GM03348 (cell line): ENCODE data around the gene ASPSCR1.
A peak's percentile ranks its signal among the peaks of the same experiment; 100 is the strongest.

Experiments used
- DNase-seq: peaks from one replicate; pipeline ENCODE4 v3.0.0; 2012; ENCODE audit warnings: low spot score

ASPSCR1 gene, protein sequence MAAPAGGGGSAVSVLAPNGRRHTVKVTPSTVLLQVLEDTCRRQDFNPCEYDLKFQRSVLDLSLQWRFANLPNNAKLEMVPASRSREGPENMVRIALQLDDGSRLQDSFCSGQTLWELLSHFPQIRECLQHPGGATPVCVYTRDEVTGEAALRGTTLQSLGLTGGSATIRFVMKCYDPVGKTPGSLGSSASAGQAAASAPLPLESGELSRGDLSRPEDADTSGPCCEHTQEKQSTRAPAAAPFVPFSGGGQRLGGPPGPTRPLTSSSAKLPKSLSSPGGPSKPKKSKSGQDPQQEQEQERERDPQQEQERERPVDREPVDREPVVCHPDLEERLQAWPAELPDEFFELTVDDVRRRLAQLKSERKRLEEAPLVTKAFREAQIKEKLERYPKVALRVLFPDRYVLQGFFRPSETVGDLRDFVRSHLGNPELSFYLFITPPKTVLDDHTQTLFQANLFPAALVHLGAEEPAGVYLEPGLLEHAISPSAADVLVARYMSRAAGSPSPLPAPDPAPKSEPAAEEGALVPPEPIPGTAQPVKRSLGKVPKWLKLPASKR

DNA sequence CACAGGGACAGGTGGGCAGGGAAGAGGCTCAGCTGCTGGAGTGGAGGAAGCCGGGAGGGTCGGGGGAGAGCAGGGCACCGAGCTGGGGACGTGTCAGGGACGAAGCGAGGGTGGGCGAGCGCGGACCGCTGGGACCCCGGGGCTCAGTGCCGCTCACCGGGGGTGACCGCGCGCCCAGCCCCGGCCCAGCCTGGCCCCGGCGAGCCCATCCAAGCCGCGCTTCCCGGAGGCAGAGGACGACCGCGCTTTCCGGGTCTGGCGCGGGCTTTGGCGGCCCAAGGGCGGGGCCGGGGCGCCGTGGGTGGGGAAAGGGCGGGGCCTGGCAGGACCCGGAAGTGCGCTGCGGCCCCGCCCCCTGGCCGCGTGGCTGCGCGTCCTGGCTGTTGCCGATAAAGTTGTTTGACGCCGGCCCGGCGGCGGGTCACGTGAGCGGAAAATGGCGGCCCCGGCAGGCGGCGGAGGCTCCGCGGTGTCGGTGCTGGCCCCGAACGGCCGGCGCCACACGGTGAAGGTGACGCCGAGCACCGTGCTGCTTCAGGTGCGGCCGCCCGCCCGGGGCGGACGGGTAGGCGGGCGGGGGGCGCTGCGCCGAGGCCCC, at the start of gene ASPSCR1:
TSS of gene ASPSCR1 (plus strand) at position 419 of the 598 bp plus-strand sequence. CDS start at position 437, 18 bp downstream.
- peak; percentile 96 for DNase-seq

DNA sequence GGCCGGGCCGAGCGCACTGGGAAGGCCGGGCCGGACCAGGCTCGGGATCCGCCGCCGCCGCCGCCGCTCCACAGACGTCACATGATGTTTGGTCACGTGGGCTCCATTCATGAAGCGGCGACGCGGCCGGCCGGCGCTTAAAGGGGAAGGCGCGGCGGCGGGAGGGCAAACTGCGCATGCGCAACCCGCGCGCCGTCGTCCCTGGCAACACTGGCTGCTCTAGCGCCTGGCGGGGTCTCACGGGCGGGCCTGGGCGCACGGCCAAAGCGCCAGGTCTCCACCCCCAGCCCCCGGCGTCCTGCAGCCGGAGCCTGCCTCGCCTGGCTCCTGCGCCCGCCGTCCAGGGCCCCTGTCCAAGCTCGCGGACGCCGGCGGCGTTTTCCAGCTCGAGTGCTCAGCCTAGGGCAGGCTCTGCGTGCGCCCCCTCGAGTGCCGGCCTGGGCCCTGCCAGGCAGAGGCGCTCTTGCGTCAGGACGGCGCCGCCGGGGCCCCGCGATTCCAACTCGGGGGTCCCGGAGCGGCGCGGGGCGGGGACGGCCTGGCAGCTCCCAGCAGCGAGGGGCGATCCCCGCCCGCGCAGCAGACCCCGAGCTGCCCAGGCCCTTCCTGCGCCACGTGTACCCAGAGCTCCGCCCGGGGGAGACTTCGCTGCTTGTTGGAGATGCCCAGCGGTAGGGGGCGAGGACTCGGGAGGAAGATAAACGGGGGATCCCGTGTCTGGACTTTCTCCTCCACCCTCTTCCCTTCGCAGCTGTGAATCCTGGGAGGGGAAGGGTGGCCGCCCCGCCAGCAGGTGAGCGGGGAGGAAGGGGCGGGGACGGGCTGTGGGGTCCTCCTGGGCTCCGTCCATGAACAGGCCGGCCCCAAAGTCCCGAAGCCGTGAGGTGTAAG, 49.5 kb upstream of the ASPSCR1 start, which contains the start of gene MAFG:
TSS of gene MAFG (minus strand) at position 83 of the 891 bp plus-strand sequence. CDS start 4,550 bp downstream, outside the sequence.
- peak; percentile 97 for DNase-seq

DNA sequence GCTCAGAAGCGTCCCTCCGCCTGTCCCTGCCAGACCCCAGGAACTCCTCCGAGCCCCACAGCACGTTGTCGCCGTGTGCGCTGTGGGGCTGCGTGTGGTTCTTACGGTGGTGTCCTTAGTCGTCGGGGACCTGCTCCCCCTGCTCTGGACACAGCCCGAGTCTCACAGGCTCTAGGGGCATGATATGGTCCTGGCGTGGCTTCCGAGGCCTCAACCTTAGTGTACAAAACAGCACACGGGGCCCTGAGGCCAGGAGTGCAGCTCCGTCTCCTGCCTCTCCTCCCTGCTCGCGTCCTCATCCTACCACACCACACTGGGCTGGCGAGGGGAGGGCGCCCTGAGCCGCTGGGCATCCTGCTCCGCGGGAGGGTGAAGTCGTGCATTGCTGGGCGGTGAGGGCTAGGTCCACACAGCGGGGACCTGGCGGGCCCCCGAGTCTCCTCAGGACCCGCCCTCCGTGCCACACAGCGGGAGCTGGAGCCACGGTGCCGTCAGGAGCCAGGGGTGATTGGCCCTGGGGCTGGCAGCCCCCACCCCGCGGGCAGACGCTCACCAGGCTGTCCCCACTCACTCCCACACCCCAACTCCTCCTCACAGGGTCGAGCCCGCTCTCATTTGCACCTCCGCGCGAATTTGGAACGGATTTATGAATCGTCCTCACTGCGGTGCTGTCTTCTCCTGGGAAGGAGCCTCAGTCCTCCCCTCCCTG, 48.7 kb upstream of the ASPSCR1 start:
- no peak for DNase-seq

DNA sequence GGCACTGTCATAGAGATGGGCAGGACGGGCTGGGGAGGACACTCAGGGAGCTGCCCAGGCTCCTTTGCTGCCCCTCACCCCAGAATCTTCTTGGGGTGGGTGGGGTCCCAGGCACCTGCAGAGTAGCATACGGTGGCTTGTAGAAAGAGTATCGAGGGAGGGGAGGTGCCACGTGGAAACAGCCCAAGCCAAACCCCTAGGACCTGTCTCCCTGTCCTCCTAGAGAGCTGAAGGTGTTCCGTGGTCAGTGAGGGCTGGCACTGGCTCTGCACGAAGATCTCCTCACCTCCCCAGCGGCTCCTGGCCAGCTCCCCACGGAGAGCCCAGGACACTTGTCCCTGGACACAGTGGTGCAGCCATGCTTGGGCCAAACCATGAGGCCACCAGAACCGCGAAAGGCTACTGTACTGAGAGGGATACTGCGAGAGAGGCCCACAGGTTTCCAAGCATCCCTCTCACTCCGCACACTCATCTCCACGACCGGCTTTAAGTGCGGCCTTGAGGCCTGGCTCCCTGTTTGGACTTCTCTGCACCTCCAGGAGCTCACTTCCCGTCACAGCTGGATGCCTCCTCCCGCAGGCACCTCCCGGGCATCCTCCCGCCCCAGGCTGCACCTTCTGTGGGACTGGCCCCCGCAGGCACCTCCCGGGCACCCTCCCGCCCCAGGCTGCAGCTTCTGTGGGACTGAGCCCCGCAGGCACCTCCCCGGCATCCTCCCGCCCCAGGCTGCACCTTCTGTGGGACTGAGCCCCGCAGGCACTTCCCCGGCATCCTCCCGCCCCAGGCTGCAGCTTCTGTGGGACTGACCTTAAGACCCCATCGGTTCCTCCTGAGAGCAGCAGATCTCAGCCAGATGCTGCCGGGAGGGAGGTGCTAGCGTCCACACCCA, 47.9 kb upstream of the ASPSCR1 start:
- no peak for DNase-seq

DNA sequence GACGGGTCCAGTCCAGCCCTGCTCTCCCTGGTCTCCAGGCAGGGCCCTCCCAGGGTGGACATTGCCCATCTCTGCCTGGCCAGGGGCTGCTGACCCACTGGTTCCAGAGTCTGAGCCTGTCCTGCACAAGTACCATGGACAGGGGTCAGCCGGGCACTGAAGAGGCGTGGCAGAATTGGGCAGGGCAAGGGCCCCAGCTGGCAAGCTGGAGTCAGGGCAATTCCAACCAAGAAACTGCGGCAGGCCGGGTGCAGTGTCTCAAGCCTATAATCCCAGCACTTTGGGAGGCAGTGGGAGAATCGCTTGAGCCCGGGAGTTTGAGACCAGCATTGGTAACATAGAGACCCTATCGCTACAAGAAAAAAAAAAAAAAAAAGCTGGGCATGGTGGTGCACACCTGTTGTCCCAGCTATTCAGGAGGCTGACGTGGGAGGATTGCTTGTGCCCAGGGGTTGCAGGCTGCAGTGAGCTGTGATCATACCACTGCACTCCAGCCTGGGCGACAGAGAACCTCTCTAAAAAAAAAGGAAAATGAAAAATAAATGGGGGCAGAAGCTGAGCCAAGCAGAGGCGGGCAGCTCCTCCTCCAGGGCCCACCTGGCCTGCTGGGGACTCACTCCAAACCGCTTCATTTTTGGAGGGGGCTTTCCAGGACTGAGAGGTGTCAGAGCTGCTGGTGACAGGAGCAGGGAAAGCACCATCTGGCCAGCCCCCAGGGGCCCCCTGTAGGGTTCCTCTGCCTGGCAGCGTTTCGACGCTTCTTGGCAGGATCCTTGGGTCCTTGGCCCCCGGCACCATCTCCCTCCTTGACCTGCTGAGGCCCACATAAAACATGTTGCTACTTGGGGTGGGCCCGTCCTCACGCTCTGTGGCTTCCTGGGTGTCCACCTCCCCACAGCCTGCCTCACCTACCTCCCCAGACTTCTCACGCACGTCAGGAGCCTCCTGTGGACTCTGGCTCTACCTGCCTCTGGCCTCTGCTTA, 47.0 kb upstream of the ASPSCR1 start:
- DNase-seq = no peak

DNA sequence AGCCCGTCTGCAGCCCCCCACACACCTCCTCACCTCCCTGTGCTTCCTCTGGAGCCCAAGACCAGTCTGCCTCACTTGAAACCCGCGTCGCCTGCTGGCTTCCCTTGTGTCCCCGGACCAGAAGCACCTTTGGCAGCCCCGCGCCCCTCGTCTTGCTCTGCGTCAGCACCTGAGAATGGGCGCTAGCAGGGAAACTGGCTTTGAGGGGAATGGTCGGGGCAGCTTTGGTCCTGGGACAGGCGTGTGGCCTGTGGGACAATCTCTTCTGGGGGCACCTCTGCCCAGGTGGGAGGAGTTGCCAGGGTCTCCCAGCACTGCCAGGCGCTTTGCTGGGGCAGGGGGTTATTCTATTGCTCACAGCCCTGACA, 46.3 kb upstream of the ASPSCR1 start:
- DNase-seq = no peak

DNA sequence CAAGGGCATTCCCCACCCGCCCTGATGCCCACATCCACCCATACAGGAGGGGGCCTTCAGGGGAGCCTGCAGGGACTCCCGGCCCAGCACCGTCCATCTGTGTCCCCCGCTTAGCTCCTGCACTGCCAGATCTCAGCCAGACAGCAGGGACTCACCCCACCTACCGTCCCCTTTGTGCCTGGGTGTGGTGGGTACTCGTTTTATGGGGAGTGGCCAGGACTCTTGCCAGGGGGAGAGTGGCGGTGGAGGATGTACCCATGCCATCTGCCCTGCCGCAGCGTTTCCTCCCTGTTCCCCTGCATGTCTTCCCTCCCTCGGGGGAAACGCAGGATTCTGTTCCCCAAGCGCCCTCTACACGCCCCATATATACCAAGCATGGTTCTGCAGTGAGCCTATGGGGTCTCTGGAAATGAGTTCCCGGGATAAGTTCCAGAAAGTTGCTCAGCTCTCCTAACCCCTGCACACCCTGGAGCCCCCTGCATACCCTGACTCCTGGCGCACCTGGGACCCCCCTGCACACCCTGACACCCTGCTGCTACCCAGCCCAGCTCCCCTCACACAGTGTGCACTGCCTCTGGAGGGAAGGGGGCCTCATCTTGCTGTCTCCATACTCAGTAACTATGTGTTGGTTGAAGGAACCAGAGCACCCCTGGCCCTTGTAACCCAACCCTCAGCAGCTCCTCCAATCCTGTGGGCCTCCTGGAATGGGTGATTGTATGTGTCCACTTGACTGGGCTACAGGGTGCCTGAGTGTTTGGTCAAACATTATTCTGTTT, 45.7 kb upstream of the ASPSCR1 start:
- no peak for DNase-seq

DNA sequence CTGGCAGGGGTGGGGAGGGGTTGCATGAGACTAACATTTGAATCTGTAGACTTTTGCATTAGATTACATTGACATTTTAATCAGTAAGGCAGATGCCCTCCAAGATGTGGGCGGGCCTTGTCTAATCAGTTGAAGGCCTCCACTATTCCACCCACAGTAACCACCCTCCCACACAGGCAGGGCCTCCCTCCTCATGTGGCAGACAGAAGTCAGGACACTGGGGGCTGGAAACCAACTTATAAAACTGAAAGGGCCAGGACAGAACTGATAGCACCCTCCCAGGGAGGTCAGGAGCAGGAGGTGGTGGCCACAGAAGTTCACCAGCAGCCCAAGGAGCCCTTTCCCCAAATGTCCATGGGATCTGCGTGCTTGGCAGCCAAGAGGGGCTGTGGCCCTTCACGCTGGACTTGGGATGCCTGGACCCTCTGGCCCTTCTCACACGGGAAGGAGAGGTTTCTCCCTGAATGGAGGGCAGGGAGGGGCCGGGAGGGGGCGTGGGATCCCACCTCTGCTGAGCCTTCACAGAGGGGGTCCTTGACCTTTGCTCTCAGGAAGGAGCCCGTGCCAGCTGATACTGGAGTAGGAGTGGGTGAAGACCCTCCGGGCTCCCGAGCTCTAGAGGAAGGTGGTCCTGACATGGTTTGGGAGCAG, 45.0 kb upstream of the ASPSCR1 start:
- no peak for DNase-seq

DNA sequence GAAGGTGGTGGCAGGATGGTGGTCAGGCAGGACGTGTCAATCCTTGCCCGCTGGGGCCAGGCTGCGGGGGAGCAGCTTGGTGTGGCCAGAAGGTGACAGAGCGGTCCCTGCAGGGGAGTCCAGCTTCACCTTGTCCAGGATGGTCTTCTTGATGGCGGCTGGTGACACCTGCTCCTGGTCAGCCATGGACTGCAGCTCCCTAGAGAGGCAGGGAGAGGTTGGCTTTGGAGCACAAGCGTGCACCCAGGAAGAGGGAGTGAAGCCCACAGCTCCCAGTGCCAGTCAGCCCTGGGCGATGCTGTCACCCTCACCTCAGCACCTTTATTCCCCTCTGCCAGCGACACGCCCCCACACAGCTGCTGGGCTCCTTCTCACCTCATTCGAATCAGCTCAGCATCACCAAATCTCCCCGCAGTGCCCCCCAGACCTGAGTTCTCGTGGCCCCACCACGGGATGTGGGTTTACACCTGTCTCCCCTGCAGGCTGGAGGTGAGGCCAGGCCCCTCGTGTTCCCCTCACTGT, 44.2 kb upstream of the ASPSCR1 start:
- DNase-seq = no peak

DNA sequence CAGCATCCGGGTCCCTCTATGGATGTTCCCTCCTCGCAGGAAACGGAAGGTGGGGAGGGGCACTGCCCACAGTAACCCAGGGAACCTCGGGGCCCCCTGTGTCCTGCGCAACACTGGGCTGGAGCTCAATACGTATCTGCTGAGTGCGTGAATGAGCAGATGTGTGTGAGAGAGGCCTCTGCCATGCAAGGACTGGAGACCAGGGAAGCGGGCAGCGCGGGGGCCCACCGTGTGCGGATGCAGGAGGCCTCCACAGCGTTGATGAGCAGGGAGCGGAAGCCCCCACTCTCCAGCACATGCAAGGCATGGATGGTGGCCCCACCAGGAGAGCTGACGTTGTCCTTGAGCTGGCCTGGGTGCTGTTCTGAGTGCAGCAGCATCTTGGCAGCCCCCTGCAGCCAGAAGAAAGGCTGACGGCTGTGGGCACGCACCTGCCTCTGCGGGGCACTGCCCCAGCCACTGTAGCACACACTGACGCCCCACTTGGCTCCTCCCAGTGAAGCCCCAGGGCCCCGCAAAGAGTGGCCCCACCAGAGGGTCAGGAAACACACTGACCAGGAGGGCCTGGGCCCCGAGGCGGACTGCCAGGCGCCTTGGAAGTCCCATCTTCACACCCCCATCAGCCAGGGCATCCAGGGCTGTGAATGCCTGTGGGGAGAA, 43.2 kb upstream of the ASPSCR1 start:
- DNase-seq = no peak

DNA sequence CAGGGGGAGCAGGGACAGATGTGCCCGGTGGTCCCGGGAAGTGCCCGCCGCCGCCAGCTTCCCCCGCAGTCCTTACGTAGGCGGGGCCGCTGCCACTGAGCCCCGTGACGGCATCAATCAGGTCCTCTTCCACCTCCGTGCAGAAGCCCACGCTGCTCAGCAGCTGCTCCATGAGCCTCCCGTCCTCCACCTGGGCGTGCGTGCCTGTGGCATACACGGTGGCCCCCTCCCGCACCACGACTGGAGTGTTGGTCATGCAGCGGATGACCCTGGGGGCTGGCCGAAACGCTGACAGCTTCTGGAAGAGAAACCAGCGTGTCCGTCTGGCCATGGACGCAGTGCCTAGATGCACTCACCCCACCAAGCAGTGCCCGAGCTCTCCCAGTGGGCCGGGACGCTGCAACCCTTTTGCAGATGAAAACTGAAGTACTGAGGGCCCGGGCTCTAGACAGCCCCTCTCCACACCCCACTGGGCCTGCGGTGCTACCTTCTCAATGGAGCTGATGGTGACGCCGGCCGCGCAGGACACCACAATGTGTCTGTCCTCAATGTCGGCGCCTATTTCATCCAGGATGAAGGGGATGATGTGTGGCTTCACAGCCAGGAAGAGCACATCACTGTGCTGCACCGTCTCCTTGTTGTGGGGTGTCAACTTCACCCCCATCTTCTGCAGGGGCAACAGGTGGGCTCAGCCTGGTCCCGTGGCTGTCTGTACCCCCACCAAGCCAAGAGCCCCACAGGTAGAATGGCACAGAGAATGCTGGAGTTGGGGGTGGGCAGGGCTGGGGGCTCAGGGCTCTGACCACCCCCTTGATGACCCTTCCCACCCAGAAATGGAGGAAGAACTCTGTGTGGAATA, 42.4 kb upstream of the ASPSCR1 start:
- no peak for DNase-seq

DNA sequence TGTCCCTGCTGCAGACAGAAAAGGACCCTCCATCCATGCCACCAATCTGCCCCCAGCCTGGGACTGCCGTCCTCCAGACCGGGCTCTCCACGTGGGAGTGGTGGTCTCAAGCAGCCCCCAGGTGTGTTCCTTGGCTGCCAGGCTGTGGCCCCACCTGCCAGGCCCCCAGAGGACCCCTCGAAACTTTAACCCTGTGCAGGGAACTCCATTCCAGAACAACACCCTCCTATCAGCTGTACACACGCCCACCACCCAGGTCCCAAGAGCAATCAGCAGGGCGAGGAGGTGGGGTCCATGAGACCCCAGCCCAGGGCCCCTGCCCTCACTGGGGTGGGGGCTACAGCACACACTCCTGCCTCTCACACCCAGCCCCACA, 41.7 kb upstream of the ASPSCR1 start:
- no peak for DNase-seq

DNA sequence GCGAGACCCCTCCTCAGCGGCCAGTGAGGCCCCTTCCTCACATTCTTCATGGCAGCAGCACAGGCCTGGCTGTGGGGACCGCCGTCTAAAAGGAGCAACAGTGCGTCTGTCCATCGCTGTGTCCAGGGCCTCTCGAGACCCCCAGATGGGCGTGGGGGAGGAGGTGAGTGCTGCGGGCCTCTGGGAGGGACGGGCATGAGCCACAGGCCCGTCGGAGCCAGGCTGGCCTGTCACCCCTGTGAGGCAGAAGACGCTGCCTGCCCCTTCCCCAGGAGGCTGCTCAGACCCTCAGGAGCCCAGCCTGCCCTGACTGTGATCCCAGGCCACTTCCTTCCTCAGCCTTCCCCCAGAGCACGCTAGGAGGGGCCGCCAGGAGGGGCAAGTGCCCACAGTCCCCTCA, 38.2 kb upstream of the ASPSCR1 start:
- no peak for DNase-seq

DNA sequence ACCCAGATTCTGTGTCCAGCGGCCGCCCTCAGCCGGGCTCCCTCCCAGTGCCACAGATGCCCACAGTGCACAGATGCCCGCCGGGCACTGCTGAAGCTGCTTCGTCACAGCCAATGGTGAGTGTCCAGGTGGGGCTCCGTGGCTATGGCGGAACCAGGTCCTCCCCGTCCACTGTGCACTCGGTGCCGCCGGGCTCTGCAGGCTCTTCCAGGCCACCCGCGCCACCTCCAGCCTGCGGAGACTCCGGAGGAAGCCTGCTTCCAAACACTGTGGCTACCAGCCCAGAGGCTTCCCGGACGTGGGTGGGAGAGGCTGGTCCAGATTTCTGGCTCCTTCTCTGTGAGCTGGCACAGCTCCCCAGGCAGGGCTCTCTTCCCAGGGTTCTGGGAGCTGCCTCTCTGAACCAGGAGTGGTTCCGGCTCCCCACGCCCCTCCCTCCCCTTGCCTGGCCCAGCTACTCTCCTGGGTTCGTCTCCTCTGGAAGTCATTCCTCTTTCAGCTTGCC, 37.5 kb upstream of the ASPSCR1 start:
- DNase-seq = peak; percentile 77

DNA sequence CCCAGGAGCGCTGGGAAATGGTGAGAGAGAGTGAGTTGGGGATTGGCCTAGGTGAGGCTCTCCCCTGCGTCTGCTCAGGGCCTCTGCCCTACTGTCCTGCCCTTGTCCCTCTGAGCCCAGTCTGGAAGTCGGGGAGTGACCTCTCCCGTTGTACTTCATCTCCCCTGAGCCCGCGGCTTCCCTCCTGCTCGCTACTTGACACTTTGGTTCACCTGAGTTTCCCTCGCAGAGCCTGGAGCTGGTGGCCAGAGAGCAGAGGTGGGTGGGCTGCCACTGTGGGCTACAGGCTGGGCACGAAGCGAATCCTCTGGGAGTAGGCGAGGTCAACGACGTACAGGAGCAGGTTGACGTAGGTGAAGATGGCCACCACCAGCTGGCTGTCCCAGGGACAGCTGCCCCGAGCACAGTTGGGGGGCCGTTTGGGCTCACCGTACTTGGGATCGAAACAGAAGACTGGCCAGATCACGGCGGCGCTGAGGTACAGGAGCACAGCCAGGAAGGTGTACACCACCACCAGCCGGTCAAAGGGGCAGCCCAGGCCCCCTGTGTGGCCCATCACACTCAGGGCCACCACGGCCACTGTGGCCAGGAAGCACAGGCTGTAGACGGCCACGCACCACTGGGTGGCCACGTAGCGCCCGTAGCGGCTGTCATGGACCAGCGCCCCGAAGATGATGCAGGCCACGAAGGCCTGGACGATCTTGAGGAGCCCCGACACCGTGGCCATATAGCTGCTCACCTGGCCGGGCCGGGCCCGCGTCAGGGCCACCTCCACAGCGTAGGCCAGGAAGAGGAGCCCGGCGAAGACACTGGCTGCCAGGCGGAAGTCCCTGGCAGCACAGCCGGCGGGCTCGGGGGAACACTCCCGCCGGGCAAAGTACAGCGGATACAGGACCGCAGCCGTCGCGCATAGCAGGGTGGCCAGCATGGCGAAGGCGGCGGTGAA, 36.6 kb upstream of the ASPSCR1 start:
- DNase-seq = no peak
